HepG2 (cell line): Measurements from ENCODE around the gene CCDC97. TPM values are rescaled to one million over a fixed set of nuclear protein-coding genes. Genes with fewer than 3 reads are reported as not detected.
A peak's percentile ranks its signal among the peaks of the same experiment; 100 is the strongest.

ENCODE experiments used
- ATF1 ChIP-seq: IDR thresholded peaks from 2 replicates; pipeline ENCODE4 v1.6.1; 2016; ENCODE audit warnings: mild to moderate bottlenecking, control low read depth
- CERS6 ChIP-seq: sonication (generic); formaldehyde crosslinking; IDR thresholded peaks from 2 replicates; pipeline ENCODE4 v1.5.0; 2020; ENCODE audit warnings: missing genetic modification reagents
- DDIT3 ChIP-seq: sonication (generic); formaldehyde crosslinking; IDR thresholded peaks from 2 replicates; pipeline ENCODE4 v1.4.0; 2020; ENCODE audit warnings: mild to moderate bottlenecking, missing genetic modification reagents
- DR1 ChIP-seq: sonication (generic); formaldehyde crosslinking; IDR thresholded peaks from 2 replicates; pipeline ENCODE4 v1.8.0; 2021; ENCODE audit warnings: mild to moderate bottlenecking, missing genetic modification reagents, inconsistent platforms
- ESRRA ChIP-seq: sonication (generic); formaldehyde crosslinking; IDR thresholded peaks from 2 replicates; pipeline ENCODE4 v1.5.1; 2020; ENCODE audit warnings: mild to moderate bottlenecking, low read depth, missing genetic modification reagents
- GFI1 ChIP-seq: sonication (generic); formaldehyde crosslinking; IDR thresholded peaks from 2 replicates; pipeline ENCODE4 v1.5.0; 2020; ENCODE audit warnings: missing genetic modification reagents, mild to moderate bottlenecking, borderline replicate concordance
- HMGXB3 ChIP-seq: sonication (generic); formaldehyde crosslinking; IDR thresholded peaks from 2 replicates; pipeline ENCODE4 v1.4.0; 2020; ENCODE audit warnings: missing genetic modification reagents, borderline replicate concordance
- ISX ChIP-seq: sonication (generic); formaldehyde crosslinking; conservative IDR thresholded peaks from 2 replicates; pipeline ENCODE4 v1.5.0; 2020; ENCODE audit warnings: missing genetic modification reagents
- MLLT10 ChIP-seq: sonication (generic); formaldehyde crosslinking; IDR thresholded peaks from 2 replicates; pipeline ENCODE4 v1.4.0; 2020; ENCODE audit warnings: missing genetic modification reagents
- MTA1 ChIP-seq: sonication (generic); formaldehyde crosslinking; IDR thresholded peaks from 2 replicates; pipeline ENCODE4 v1.4.0; 2020; ENCODE audit warnings: missing genetic modification reagents, mild to moderate bottlenecking, borderline replicate concordance
- NBN ChIP-seq: fragments of 450-650 bp; conservative IDR thresholded peaks from 2 replicates; pipeline ENCODE4 v1.6.1; 2017
- PATZ1 ChIP-seq: sonication (generic); formaldehyde crosslinking; IDR thresholded peaks from 2 replicates; pipeline ENCODE4 v1.4.0; 2020; ENCODE audit warnings: missing genetic modification reagents
- PHF21A ChIP-seq: sonication (generic); formaldehyde crosslinking; IDR thresholded peaks from 2 replicates; pipeline ENCODE4 v1.5.0; 2020; ENCODE audit warnings: mild to moderate bottlenecking, missing genetic modification reagents
- POLR2AphosphoS2 ChIP-seq: IDR thresholded peaks from 2 replicates; pipeline ENCODE4 v1.6.1; 2011; ENCODE audit warnings: low read depth, low read length, improper control_type of control experiment
- RBFOX2 ChIP-seq: fragments of 200-400 bp; formaldehyde crosslinking; IDR thresholded peaks from 2 replicates; pipeline ENCODE4 v1.6.1; 2017; ENCODE audit warnings: low read depth, mild to moderate bottlenecking, low read length
- TCF12 ChIP-seq, 2 experiments: fragments of 450-650 bp in 1 of 2; sonication (generic) in 1 of 2; formaldehyde crosslinking in 1 of 2; IDR thresholded peaks; 2 replicates each; pipeline versions ENCODE4 v1.6.1 to v1.8.0; 2017 to 2022; ENCODE audit warnings: antibody characterized with exemption in 1 of 2, mild to moderate bottlenecking in 1 of 2, missing genetic modification reagents in 1 of 2, moderate library complexity in 1 of 2
- TOPORS ChIP-seq: sonication (generic); formaldehyde crosslinking; IDR thresholded peaks from 2 replicates; pipeline ENCODE4 v1.8.0; 2023; ENCODE audit warnings: mild to moderate bottlenecking, missing genetic modification reagents
- ZKSCAN5 ChIP-seq: sonication (generic); formaldehyde crosslinking; IDR thresholded peaks from 2 replicates; pipeline ENCODE4 v1.5.1; 2020; ENCODE audit warnings: mild to moderate bottlenecking, missing genetic modification reagents
- ZNF432 ChIP-seq: sonication (generic); formaldehyde crosslinking; IDR thresholded peaks from 2 replicates; pipeline ENCODE4 v1.5.0; 2020; ENCODE audit warnings: missing genetic modification reagents, mild to moderate bottlenecking, borderline replicate concordance
- ZNF576 ChIP-seq: sonication (generic); formaldehyde crosslinking; IDR thresholded peaks from 2 replicates; pipeline ENCODE4 v1.4.0; 2020; ENCODE audit warnings: mild to moderate bottlenecking, missing genetic modification reagents
- ZNF709 ChIP-seq: sonication (generic); formaldehyde crosslinking; IDR thresholded peaks from 2 replicates; pipeline ENCODE4 v1.5.0; 2020; ENCODE audit warnings: mild to moderate bottlenecking, missing genetic modification reagents
- ZNF737 ChIP-seq: sonication (generic); formaldehyde crosslinking; IDR thresholded peaks from 2 replicates; pipeline ENCODE4 v1.5.0; 2020; ENCODE audit warnings: missing genetic modification reagents, mild to moderate bottlenecking, borderline replicate concordance
- ZNF83 ChIP-seq: sonication (generic); formaldehyde crosslinking; IDR thresholded peaks from 2 replicates; pipeline ENCODE4 v1.4.0; 2020; ENCODE audit warnings: missing genetic modification reagents, mild to moderate bottlenecking, borderline replicate concordance
- polyA plus RNA-seq, 8 experiments: library from polyadenylated mRNA; depleted of rRNA in 3 of 8; stranded (reverse) in 7 of 8; unstranded in 1 of 8; fragments of >200 nt; fragmentation: Illumina TruSeq in 4 of 8; extraction: Trizol in 4 of 8; gene quantifications; 2 replicates each; pipeline versions ENCODE4 v1.2.1 to v1.2.3, GENCODE V29; 2011 to 2016; ENCODE audit warnings: low read depth in 4 of 8, missing spikeins in 1 of 8, mixed read lengths in 1 of 8; ENCODE audit not compliant: insufficient read depth in 1 of 8
- total RNA-seq, 5 experiments: library from RNA; depleted of rRNA; stranded (reverse); fragments of >200 nt; fragmentation: Illumina TruSeq; extraction: Trizol; gene quantifications; 2 replicates each; pipeline ENCODE4 v1.2.3, GENCODE V29; 2016; ENCODE audit warnings: low read depth in 1 of 5

Gene CCDC97
- total and polyA plus RNA-seq, 2 of the 13 experiments (the other 11 are each of a cell fraction or from before 2014, with no cell fraction given), result 6.2 to 7.3 TPM

- TF ChIP-seq PHF21A (CRISPR knock-in tag) (peak; percentile 87), RBFOX2 (peak; percentile 48), ZNF737 (CRISPR knock-in tag) (no peak), ZNF709 (CRISPR knock-in tag) (no peak), DDIT3 (CRISPR knock-in tag) (no peak), ZKSCAN5 (CRISPR knock-in tag) (no peak), TCF12 (IDR thresholded peaks at IDR 0.05) (no peak), TCF12 (CRISPR knock-in tag; IDR thresholded peaks at IDR 0.05) (no peak), MLLT10 (CRISPR knock-in tag) (no peak), POLR2AphosphoS2 (no peak), GFI1 (CRISPR knock-in tag) (no peak), ZNF576 (peak; percentile 16; the same call in 1 of the 2 replicates), ISX (no peak), ESRRA (no peak), CERS6 (no peak), DR1 (CRISPR knock-in tag) (no peak), ATF1 (CRISPR knock-in tag) (no peak), MTA1 (CRISPR knock-in tag) (no peak), NBN (no peak), HMGXB3 (no peak), PATZ1 (CRISPR knock-in tag) (peak; percentile 97), ZNF83 (CRISPR knock-in tag) (no peak), TOPORS (CRISPR knock-in tag) (no peak), ZNF432 (CRISPR knock-in tag) (no peak)
These were observed 13.6 kb downstream of the CCDC97 start (continued) for GRCh38 chr19:41323430-41324125.
